Adrenal gland (tissue), 5 donors: Measurements from ENCODE around the gene GSX1.

Experiments used
- CTCF ChIP-seq, 6 experiments: fragments of 450-650 bp in 4 of 6; fragments of 200-600 bp in 2 of 6; sonication (generic) in 1 of 6; IDR thresholded peaks; 1 replicate in 5 of 6; 2 replicates in 1 of 6; pipeline versions ENCODE4 v1.5.1 to v1.8.0; 2016 to 2021; ENCODE audit warnings: antibody characterized with exemption in 6 of 6, mild to moderate bottlenecking in 2 of 6, moderate library complexity in 1 of 6
- POLR2A ChIP-seq, 2 donors: fragments of 450-650 bp; IDR thresholded peaks; one replicate each; pipeline ENCODE4 v1.6.1; 2017; ENCODE audit warnings: antibody characterized with exemption in 2 of 2, mild to moderate bottlenecking in 2 of 2, moderate library complexity in 1 of 2
- donor health status: DM: no; HTN: no; CAD: no.

- no peak for TF ChIP-seq POLR2A (IDR thresholded peaks at IDR 0.05)
- TF ChIP-seq CTCF (IDR thresholded peaks at IDR 0.05): peak in 5 of 6 experiments; percentile 34 to 65 (median 43)
Measured at GRCh38 chr13:27783111-27783510, 9.2 kb upstream of the GSX1 start.
